ENCODE measurements around the gene RAB40B. TPM values are rescaled to one million over a fixed set of nuclear protein-coding genes. Genes with fewer than 3 reads are reported as not detected.

RAB40B gene
- total RNA-seq, 3 donors from 2014 or later: 21.0 to 52.4 (median 23.9) TPM

DNA sequence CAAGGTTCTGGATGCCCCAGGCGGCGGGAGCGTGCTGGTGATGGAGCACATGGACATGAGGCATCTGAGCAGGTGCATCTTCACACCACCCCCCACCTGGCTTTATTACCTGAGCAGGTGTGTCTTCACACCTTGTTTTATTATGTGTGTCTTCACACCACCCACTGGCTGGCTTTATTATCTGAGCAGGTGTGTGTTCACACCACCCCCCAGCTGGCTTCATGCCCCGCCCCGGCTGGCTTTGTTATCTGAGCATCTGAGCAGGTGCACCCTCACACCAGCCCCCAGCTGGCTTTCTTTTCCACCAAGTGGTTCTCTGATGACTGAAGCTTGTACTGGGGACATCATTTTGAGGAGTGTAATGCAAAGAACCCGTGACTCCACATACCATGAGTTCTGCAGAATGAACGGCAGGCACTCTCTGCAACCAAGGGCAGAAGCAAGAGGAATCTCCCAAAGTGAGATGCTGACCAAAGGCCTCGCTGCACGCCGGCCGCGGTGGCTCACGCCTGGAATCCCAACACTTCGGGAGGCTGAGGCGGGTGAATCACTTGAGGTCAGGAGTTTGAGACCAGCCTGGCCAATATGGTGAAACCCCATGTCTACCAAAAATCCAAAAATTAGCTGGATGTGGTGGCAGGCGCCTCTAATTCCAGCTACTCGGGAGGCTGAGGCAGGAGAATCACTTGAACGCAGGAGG lies 20.6 kb upstream of the RAB40B start:
- Histone ChIP-seq H3K36me3 (ENCODE audit: low read depth) (no peaks in the 10 kb centered on the region), H3K4me1 (ENCODE audit: low read depth) (peaks cover 11% of the 10 kb centered on the region), H3K4me3 (no peak overlapping the region), H3K9me3 (no peaks in the 10 kb centered on the region)
- ATAC-seq (no peak), DNase-seq (no peak)
- TF ChIP-seq, protein P1, sequence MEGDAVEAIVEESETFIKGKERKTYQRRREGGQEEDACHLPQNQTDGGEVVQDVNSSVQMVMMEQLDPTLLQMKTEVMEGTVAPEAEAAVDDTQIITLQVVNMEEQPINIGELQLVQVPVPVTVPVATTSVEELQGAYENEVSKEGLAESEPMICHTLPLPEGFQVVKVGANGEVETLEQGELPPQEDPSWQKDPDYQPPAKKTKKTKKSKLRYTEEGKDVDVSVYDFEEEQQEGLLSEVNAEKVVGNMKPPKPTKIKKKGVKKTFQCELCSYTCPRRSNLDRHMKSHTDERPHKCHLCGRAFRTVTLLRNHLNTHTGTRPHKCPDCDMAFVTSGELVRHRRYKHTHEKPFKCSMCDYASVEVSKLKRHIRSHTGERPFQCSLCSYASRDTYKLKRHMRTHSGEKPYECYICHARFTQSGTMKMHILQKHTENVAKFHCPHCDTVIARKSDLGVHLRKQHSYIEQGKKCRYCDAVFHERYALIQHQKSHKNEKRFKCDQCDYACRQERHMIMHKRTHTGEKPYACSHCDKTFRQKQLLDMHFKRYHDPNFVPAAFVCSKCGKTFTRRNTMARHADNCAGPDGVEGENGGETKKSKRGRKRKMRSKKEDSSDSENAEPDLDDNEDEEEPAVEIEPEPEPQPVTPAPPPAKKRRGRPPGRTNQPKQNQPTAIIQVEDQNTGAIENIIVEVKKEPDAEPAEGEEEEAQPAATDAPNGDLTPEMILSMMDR (IDR thresholded peaks at IDR 0.05): no peak
- intact Hi-C loops (cut with DNase I, micrococcal nuclease): no loop called here

DNA sequence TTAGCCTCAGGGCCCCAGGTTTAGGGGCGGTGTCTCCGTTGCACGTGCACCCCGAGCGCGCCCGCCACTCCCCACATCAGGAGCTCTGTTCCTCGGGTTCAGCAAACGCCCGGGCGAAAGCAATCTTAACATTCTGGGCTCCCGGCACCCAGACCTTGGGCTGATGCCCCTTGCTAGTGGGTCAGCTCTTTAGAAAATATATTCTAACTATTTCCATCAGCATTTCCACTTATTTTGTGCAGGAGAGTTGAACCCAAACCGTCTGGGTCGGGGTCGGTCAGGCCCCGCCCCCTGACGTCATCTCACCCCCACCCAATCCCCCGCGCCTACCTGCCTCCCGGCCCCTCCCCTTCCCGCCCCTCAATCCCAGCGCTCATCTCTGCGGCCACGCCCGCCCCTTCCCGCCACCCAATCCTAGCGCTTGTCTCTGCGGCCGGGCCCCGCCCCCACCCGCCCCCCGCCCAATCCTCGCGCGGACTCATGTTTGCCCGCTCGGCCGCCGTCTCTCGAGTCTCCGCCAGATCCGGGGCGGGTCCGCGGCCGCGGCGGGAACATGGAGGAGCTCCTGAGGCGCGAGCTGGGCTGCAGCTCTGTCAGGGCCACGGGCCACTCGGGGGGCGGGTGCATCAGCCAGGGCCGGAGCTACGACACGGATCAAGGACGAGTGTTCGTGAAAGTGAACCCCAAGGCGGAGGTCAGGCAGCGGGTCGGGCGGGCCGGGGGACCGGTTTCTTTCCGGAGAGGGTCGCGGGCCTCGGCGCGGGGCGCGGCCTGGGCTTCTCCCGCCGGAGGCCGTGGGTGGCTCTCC lies 17.9 kb upstream of the RAB40B start, which contains the start of gene FN3KRP:
Gene FN3KRP, plus strand, starts transcription at position 504 of the 808 bp plus-strand sequence. Its CDS starts 50 bp downstream, at position 554.
- intact Hi-C loops (cut with DNase I, micrococcal nuclease): no loop called here
- DNase-seq (peak; percentile 91 to 98 (median 92)), ATAC-seq (peak; percentile 94)
- H3K36me3 ChIP-seq (ENCODE audit: low read depth): no peaks in the 10 kb centered on the region
- peaks cover 11% of the 10 kb centered on the region for H3K4me1 ChIP-seq (ENCODE audit: low read depth)
- TF ChIP-seq, protein P1 (IDR thresholded peaks at IDR 0.05): no peak
- H3K9me3 ChIP-seq: no peaks in the 10 kb centered on the region
- peak within 1 kb of the TSS; percentile 33 for H3K4me3 ChIP-seq

DNA sequence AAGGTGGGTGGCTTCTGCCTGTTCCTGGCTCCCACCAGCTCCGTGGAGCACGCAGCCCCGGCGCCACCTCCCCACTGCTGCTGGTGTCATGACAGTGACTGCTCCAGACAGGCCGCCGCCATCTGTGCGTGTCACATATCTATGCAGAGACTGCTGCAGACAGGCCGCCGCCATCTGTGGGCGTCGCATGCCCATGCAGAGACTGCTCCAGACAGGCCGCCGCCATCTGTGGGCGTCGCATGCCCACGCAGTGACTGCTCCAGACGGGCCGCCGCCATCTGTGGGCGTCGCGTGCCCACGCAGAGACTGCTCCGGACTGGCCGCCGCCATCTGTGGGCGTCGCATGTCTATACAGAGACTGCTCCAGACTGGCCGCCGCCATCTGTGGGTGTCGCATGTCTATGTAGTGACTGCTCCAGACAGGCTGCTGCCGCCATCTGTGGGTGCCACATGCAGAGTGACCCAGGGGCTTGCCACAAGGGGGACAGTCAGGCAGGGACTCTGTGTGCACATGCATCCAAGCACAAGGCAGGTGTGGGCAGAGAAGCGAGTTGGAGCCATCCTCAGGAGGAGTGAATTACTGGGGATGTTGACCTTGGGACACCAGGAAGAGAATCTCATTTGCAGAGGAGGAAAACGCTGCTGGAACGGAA lies 14.7 kb upstream of the RAB40B start:
- Histone ChIP-seq H3K9me3 (no peaks in the 10 kb centered on the region), H3K36me3 (ENCODE audit: low read depth) (no peaks in the 10 kb centered on the region), H3K4me1 (ENCODE audit: low read depth) (peaks cover 13% of the 10 kb centered on the region), H3K4me3 (no peak overlapping the region)
- DNase-seq: no peak
- ATAC-seq: no peak
- intact Hi-C loops (cut with DNase I, micrococcal nuclease): no loop called here
- TF ChIP-seq, protein P1 (IDR thresholded peaks at IDR 0.05): no peak

DNA sequence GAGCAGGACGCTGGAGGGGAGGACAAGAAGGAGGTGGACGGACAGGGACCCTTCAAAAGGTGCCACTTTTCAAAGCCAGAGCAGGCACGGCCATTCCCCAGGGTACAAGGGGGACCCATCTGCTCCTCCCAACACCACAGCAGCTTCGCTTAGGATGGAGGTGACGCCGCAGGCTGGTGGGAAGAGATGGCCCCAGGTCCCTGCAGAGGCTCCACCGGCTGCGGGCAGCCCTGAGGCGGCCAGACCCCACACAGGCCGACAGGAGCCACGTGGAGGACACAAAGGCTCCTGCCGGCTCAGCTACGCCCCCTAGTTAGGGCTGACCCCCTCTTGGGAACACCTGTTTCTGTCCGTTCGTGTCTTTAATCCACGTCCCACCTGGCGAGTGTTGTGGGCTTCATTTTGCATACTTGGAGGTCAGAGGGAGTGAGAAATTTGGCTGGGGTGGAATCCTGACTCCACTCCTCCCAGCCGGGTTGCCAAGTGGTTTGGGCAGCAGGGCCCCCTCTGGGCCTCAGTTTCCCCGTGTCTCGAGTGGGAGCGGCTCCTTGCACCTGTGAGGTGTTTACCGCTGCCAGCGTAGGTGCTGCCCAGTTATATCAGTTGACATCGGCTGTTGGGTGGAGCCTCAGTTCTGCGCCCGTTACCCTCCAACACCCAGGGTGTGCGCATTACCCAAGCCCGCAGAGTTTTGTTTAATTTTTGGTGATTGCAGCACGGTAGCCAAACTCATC lies 12.2 kb upstream of the RAB40B start:
- Histone ChIP-seq H3K36me3 (ENCODE audit: low read depth) (no peaks in the 10 kb centered on the region), H3K9me3 (no peaks in the 10 kb centered on the region), H3K4me3 (no peak overlapping the region), H3K4me1 (ENCODE audit: low read depth) (peaks cover 3% of the 10 kb centered on the region)
- ATAC-seq: no peak
- no peak for DNase-seq
- TF ChIP-seq, protein P1 (IDR thresholded peaks at IDR 0.05): no peak
- intact Hi-C loops (cut with DNase I, micrococcal nuclease): no loop called here

Measured in mucosa of descending colon (tissue), 3 donors.